Peyer's patch (tissue), 4 donors: ENCODE data around the gene KLHL29.

Experiments used
- CTCF ChIP-seq, 6 experiments: fragments of 450-650 bp in 4 of 6; fragments of 200-600 bp in 2 of 6; sonication (generic) in 1 of 6; IDR thresholded peaks; one replicate each; pipeline ENCODE4 v1.5.1; 2017 to 2019; ENCODE audit warnings: antibody characterized with exemption in 6 of 6, mild to moderate bottlenecking in 3 of 6, moderate library complexity in 1 of 6
- POLR2A ChIP-seq, 2 donors: fragments of 450-650 bp; IDR thresholded peaks; one replicate each; pipeline ENCODE4 v1.5.1; 2017; ENCODE audit warnings: antibody characterized with exemption in 2 of 2, mild to moderate bottlenecking in 2 of 2, moderate library complexity in 2 of 2

GRCh38 chr2:23410596-23410995 lies 25.6 kb downstream of the KLHL29 start:
- no peak for TF ChIP-seq POLR2A (IDR thresholded peaks at IDR 0.05)
- TF ChIP-seq CTCF (IDR thresholded peaks at IDR 0.05) = no peak
